Panc1 (cell line): ENCODE data around the gene ZBP1. TPM values are rescaled to one million over a fixed set of nuclear protein-coding genes. Genes with fewer than 3 reads are reported as not detected.

Experiments
- ATAC-seq: fragments of 200-7000 bp; cut with Tn5 transposase; 2 replicates; pipeline ENCODE4 v1.9.1; 2020; ENCODE audit warnings: mild to moderate bottlenecking, moderate library complexity
- BruUV-seq: library from RNA; stranded (reverse); fragments of 400-500 nt; replicated peaks from 2 replicates; lab custom pipeline; 2021; lab: Mats Ljungman, UMichigan
- CTCF ChIA-PET: fragments of 300-600 bp; sonication (Branson Sonifier 250); formaldehyde crosslinking; loops from one replicate; lab custom pipeline; 2022; ENCODE audit warnings: antibody characterized with exemption; lab: Charles Lee
- POLR2A ChIA-PET: fragments of 300-600 bp; sonication (Branson Sonifier 250); formaldehyde crosslinking; loops from one replicate; lab custom pipeline; 2022; ENCODE audit warnings: antibody characterized with exemption; lab: Charles Lee
- DNase-seq: peaks from one replicate; pipeline ENCODE4 v3.0.0-alpha.2; 2010; ENCODE audit warnings: low read depth, low spot score
- H3K27ac ChIP-seq: 2 replicates; pipeline ENCODE4 v1.5.1; 2011; ENCODE audit warnings: mild to moderate bottlenecking, low read length, inconsistent platforms
- H3K27me3 ChIP-seq: fragments of 200-500 bp; sonication (Bioruptor generic); 2 replicates; pipeline ENCODE4 v1.6.0; 2014; ENCODE audit warnings: low read length, inconsistent platforms; ENCODE audit not compliant: control insufficient read depth, insufficient read depth
- H3K36me3 ChIP-seq: fragments of 200-500 bp; sonication (Bioruptor generic); 2 replicates; pipeline ENCODE4 v1.5.1; 2014; ENCODE audit warnings: inconsistent platforms, mild to moderate bottlenecking, low read length, moderate library complexity; ENCODE audit not compliant: control insufficient read depth, insufficient read depth
- H3K4me1 ChIP-seq: 2 replicates; pipeline ENCODE4 v1.5.1; 2011; ENCODE audit warnings: inconsistent platforms, mild to moderate bottlenecking, low read length, moderate library complexity; ENCODE audit not compliant: control insufficient read depth, insufficient read depth
- H3K4me3 ChIP-seq, 2 experiments: 2 replicates each; pipeline ENCODE4 v1.5.1; 2011 to 2012; ENCODE audit warnings: low read depth in 2 of 2, low read length in 2 of 2, mild to moderate bottlenecking in 2 of 2, inconsistent platforms in 1 of 2, moderate library complexity in 1 of 2
- H3K9me3 ChIP-seq: fragments of 200-500 bp; sonication (Bioruptor generic); 2 replicates; pipeline ENCODE4 v1.5.1; 2014; ENCODE audit warnings: low read depth, mild to moderate bottlenecking, inconsistent platforms, low read length, moderate library complexity; ENCODE audit not compliant: control insufficient read depth, insufficient read depth
- POLR2AphosphoS5 ChIP-seq: IDR thresholded peaks from 2 replicates; pipeline ENCODE4 v1.6.1; 2012; ENCODE audit warnings: mild to moderate bottlenecking, low read depth, low read length, moderate library complexity
- SIN3A ChIP-seq: IDR thresholded peaks from 2 replicates; pipeline ENCODE4 v1.6.1; 2012; ENCODE audit warnings: low read depth, mild to moderate bottlenecking, low read length, moderate library complexity, borderline replicate concordance; ENCODE audit not compliant: insufficient read depth
- TCF7L2 ChIP-seq: IDR thresholded peaks from 2 replicates; pipeline ENCODE4 v1.6.1; 2011; ENCODE audit warnings: mild to moderate bottlenecking, low read depth, low read length, inconsistent platforms
- in situ Hi-C: cut with HindIII; loops from 2 replicates; pipeline ENCODE4 v1.10.0; 2016; ENCODE audit warnings: low sequenced_read_pairs, low pct_unique_long_range_greater_than_20kb
- intact Hi-C: fragments of 100-400 bp; cut with micrococcal nuclease; formaldehyde crosslinking; loops from one replicate; pipeline ENCODE4 v1.10.0; 2022; ENCODE audit not compliant: unreplicated experiment
- total RNA-seq: library from RNA; stranded (reverse); gene quantifications from one replicate; pipeline ENCODE4 v1.2.1, GENCODE V29; 2021; ENCODE audit not compliant: unreplicated experiment
- TF ChIP-seq, protein P1 (sequence below), 2 experiments: IDR thresholded peaks; 2 replicates each; pipeline ENCODE4 v1.6.1; 2011 to 2012; ENCODE audit warnings: low read depth in 2 of 2, control low read depth in 1 of 2, low read length in 1 of 2, mild to moderate bottlenecking in 1 of 2, moderate library complexity in 1 of 2; ENCODE audit not compliant: insufficient read depth in 1 of 2
- TF ChIP-seq, protein P2 (sequence below): fragments of 450-650 bp; IDR thresholded peaks from 2 replicates; pipeline ENCODE4 v1.5.1; 2017; ENCODE audit warnings: mild to moderate bottlenecking

ZBP1 gene
- total RNA-seq, 1 experiment from 2014 or later, result not detected

- CTCF ChIA-PET, result no interaction called here
- in situ Hi-C loops (no loop called here), intact Hi-C loops (no loop called here)
- no peak for DNase-seq
- H3K27ac ChIP-seq, result no peak overlapping the region
- ATAC-seq, result no peak
- TF ChIP-seq, protein P1, sequence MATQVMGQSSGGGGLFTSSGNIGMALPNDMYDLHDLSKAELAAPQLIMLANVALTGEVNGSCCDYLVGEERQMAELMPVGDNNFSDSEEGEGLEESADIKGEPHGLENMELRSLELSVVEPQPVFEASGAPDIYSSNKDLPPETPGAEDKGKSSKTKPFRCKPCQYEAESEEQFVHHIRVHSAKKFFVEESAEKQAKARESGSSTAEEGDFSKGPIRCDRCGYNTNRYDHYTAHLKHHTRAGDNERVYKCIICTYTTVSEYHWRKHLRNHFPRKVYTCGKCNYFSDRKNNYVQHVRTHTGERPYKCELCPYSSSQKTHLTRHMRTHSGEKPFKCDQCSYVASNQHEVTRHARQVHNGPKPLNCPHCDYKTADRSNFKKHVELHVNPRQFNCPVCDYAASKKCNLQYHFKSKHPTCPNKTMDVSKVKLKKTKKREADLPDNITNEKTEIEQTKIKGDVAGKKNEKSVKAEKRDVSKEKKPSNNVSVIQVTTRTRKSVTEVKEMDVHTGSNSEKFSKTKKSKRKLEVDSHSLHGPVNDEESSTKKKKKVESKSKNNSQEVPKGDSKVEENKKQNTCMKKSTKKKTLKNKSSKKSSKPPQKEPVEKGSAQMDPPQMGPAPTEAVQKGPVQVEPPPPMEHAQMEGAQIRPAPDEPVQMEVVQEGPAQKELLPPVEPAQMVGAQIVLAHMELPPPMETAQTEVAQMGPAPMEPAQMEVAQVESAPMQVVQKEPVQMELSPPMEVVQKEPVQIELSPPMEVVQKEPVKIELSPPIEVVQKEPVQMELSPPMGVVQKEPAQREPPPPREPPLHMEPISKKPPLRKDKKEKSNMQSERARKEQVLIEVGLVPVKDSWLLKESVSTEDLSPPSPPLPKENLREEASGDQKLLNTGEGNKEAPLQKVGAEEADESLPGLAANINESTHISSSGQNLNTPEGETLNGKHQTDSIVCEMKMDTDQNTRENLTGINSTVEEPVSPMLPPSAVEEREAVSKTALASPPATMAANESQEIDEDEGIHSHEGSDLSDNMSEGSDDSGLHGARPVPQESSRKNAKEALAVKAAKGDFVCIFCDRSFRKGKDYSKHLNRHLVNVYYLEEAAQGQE (IDR thresholded peaks at IDR 0.05; ENCODE audit: insufficient read depth in 1 of 2, low read depth in 2 of 2, low read length in 1 of 2), result no peak
- no peak for TF ChIP-seq SIN3A
- TF ChIP-seq, protein P2, sequence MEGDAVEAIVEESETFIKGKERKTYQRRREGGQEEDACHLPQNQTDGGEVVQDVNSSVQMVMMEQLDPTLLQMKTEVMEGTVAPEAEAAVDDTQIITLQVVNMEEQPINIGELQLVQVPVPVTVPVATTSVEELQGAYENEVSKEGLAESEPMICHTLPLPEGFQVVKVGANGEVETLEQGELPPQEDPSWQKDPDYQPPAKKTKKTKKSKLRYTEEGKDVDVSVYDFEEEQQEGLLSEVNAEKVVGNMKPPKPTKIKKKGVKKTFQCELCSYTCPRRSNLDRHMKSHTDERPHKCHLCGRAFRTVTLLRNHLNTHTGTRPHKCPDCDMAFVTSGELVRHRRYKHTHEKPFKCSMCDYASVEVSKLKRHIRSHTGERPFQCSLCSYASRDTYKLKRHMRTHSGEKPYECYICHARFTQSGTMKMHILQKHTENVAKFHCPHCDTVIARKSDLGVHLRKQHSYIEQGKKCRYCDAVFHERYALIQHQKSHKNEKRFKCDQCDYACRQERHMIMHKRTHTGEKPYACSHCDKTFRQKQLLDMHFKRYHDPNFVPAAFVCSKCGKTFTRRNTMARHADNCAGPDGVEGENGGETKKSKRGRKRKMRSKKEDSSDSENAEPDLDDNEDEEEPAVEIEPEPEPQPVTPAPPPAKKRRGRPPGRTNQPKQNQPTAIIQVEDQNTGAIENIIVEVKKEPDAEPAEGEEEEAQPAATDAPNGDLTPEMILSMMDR, result no peak
- TF ChIP-seq POLR2AphosphoS5, result no peak
- no peak for TF ChIP-seq TCF7L2
- POLR2A ChIA-PET, result no interaction called here
- no peak overlapping the region for H3K4me3 ChIP-seq
- H3K4me1 ChIP-seq, result no peaks in the 10 kb centered on the region; the same call in 1 of the 2 replicates
- no peaks in the 10 kb centered on the region for H3K36me3 ChIP-seq
- BruUV-seq, result no TSS peak
- no peaks in the 10 kb centered on the region for H3K27me3 ChIP-seq
- no peaks in the 10 kb centered on the region for H3K9me3 ChIP-seq
Observed at GRCh38 chr20:57610261-57610952, 9.8 kb downstream of the ZBP1 start.

GRCh38 chr20:57609842-57610167 lies 10.4 kb downstream of the ZBP1 start:
- Histone ChIP-seq H3K27me3 (no peaks in the 10 kb centered on the region), H3K27ac (no peak overlapping the region), H3K4me3 (no peak overlapping the region), H3K9me3 (no peaks in the 10 kb centered on the region), H3K36me3 (no peaks in the 10 kb centered on the region), H3K4me1 (no peaks in the 10 kb centered on the region; the same call in 1 of the 2 replicates)
- ChIA-PET CTCF (no interaction called here), POLR2A (no interaction called here)
- ATAC-seq (no peak; the same call in 1 of the 2 replicates), DNase-seq (no peak)
- intact Hi-C loops, result no loop called here
- no peak for TF ChIP-seq TCF7L2
- BruUV-seq, result no TSS peak
- in situ Hi-C loops, result no loop called here

GRCh38 chr20:57609086-57609841 lies 11.0 kb downstream of the ZBP1 start:
- H3K36me3 ChIP-seq, result no peaks in the 10 kb centered on the region
- H3K4me1 ChIP-seq, result no peaks in the 10 kb centered on the region; the same call in 1 of the 2 replicates
- H3K4me3 ChIP-seq, result no peak overlapping the region
- H3K27ac ChIP-seq, result no peak overlapping the region
- TF ChIP-seq SIN3A (no peak), TCF7L2 (no peak), POLR2AphosphoS5 (no peak)
- TF ChIP-seq, protein P2, result no peak
- TF ChIP-seq, protein P1 (IDR thresholded peaks at IDR 0.05; ENCODE audit: insufficient read depth in 1 of 2, low read depth in 2 of 2, low read length in 1 of 2), result no peak
- no peak for ATAC-seq
- no peak for DNase-seq
- ChIA-PET CTCF (no interaction called here), POLR2A (no interaction called here)
- H3K27me3 ChIP-seq, result no peaks in the 10 kb centered on the region
- in situ Hi-C loops (no loop called here), intact Hi-C loops (no loop called here)
- H3K9me3 ChIP-seq, result no peaks in the 10 kb centered on the region
- no TSS peak for BruUV-seq
